ENCODE results near the gene DTNB. TPM values are rescaled to one million over a fixed set of nuclear protein-coding genes. Genes with fewer than 3 reads are reported as not detected.

DTNB gene
- total and polyA plus RNA-seq, 10 of the 15 experiments (the other 5 are each of a cell fraction or from before 2014, with no cell fraction given): 4.5 to 30.6 (median 11.9) TPM

GRCh38 chr2:25624635-25625034, 48.7 kb downstream of the DTNB start:
- no peak for FAIRE-seq
- Histone ChIP-seq H3K4me1 (ENCODE audit: control insufficient read depth, insufficient read depth, low read length) (no peaks in the 10 kb centered on the region), H3K4me2 (ENCODE audit: control insufficient read depth, insufficient read depth) (no peak overlapping the region), H3K9ac (ENCODE audit: control insufficient read depth, insufficient read depth, low read length) (no peak overlapping the region), H3K27ac (ENCODE audit: control insufficient read depth, insufficient read depth) (no peak overlapping the region), H4K20me1 (ENCODE audit: control insufficient read depth, insufficient read depth) (no peaks in the 10 kb centered on the region), H3K9me3 (replicated peaks; ENCODE audit: control insufficient read depth, insufficient read depth, low read length) (no peaks in the 10 kb centered on the region), H3K36me3 (ENCODE audit: control insufficient read depth in 2 of 2, insufficient read depth in 2 of 2, low read length in 1 of 2) (no peaks in the 10 kb centered on the region), H2AFZ (ENCODE audit: control insufficient read depth, low read depth, low read length) (no peak overlapping the region), H3K27me3 (replicated peaks in 1 of 2; ENCODE audit: control insufficient read depth in 2 of 2, insufficient read depth in 2 of 2, low read length in 1 of 2) (no peaks in the 10 kb centered on the region), H3K79me2 (ENCODE audit: control insufficient read depth, insufficient read depth, low read length) (no peaks in the 10 kb centered on the region), H3K4me3 (no peak overlapping the region)
- RAD21 ChIA-PET (ENCODE audit: unreplicated experiment): interaction anchor here (1.2 kb wide), 1 partner anchor 17 kb away, joined by 4 read pairs; no protein-coding TSS in a partner anchor
- POLR2A ChIA-PET: no interaction called here
- no peak for TF ChIP-seq PAX5 (IDR thresholded peaks at IDR 0.05; ENCODE audit: borderline replicate concordance, low read depth, low read length)
- TF ChIP-seq SMAD1 (IDR thresholded peaks at IDR 0.05; ENCODE audit: low read depth, partially characterized antibody): no peak
- TF ChIP-seq MYC (IDR thresholded peaks at IDR 0.05; ENCODE audit: insufficient read depth, insufficient read length, insufficient replicate concordance, low read length, severe bottlenecking): no peak
- no peak for ATAC-seq
- no peak for DNase-seq (ENCODE audit: low read depth, low spot score)
- in situ Hi-C loops (cut with MboI): no loop called here
- no TSS peak for BruUV-seq (replicated peaks)
- CTCF ChIA-PET: interaction anchor here (0.9 to 1.4 kb wide), 3 partner anchors 16 to 75 kb away, joined by 4 to 7 read pairs (median 6); no protein-coding TSS in a partner anchor
- SMC1A ChIA-PET (ENCODE audit: uncharacterized antibody, unreplicated experiment): interaction anchor here (0.7 to 1.3 kb wide), 3 partner anchors 9 to 187 kb away, joined by 3 to 8 read pairs (median 4); no protein-coding TSS in a partner anchor
- intact Hi-C loops (cut with micrococcal nuclease; ENCODE audit: unreplicated experiment): no loop called here
- WGBS (ENCODE audit: insufficient coverage, insufficient replicate concordance, low lambda C conversion rate, missing lambda C conversion rate): 90% methylated on average over 2 of the region's 2 CpGs

- H4K20me1 ChIP-seq (ENCODE audit: control insufficient read depth, insufficient read depth): no peaks in the 10 kb centered on the region
- no peaks in the 10 kb centered on the region for H3K27me3 ChIP-seq (replicated peaks in 1 of 2; ENCODE audit: control insufficient read depth in 2 of 2, insufficient read depth in 2 of 2, low read length in 1 of 2)
- no peaks in the 10 kb centered on the region for H3K79me2 ChIP-seq (ENCODE audit: control insufficient read depth, insufficient read depth, low read length)
- intact Hi-C loops (cut with micrococcal nuclease; ENCODE audit: unreplicated experiment): no loop called here
- no peak overlapping the region for H3K4me2 ChIP-seq (ENCODE audit: control insufficient read depth, insufficient read depth)
- in situ Hi-C loops (cut with MboI): no loop called here
- ATAC-seq (no peak), FAIRE-seq (no peak), DNase-seq (ENCODE audit: low read depth, low spot score) (no peak)
- ChIA-PET RAD21 (ENCODE audit: unreplicated experiment) (interaction anchor here (1.2 kb wide), 1 partner anchor 16 kb away, joined by 4 read pairs; no protein-coding TSS in a partner anchor), POLR2A (no interaction called here), CTCF (interaction anchor here (0.6 to 1.4 kb wide), 2 partner anchors 16 to 17 kb away, joined by 4 to 6 read pairs; no protein-coding TSS in a partner anchor), SMC1A (ENCODE audit: uncharacterized antibody, unreplicated experiment) (interaction anchor here (0.7 kb wide), 1 partner anchor 16 kb away, joined by 3 read pairs; no protein-coding TSS in a partner anchor)
- no peak overlapping the region for H2AFZ ChIP-seq (ENCODE audit: control insufficient read depth, low read depth, low read length)
- H3K9ac ChIP-seq (ENCODE audit: control insufficient read depth, insufficient read depth, low read length): no peak overlapping the region
- H3K4me3 ChIP-seq: no peak overlapping the region
- H3K36me3 ChIP-seq (ENCODE audit: control insufficient read depth in 2 of 2, insufficient read depth in 2 of 2, low read length in 1 of 2): no peaks in the 10 kb centered on the region
- H3K4me1 ChIP-seq (ENCODE audit: control insufficient read depth, insufficient read depth, low read length): no peaks in the 10 kb centered on the region
- H3K9me3 ChIP-seq (replicated peaks; ENCODE audit: control insufficient read depth, insufficient read depth, low read length): no peaks in the 10 kb centered on the region
- no peak overlapping the region for H3K27ac ChIP-seq (ENCODE audit: control insufficient read depth, insufficient read depth)
- WGBS (ENCODE audit: insufficient coverage, insufficient replicate concordance, low lambda C conversion rate, missing lambda C conversion rate): 74% methylated on average over 3 of the region's 3 CpGs
- BruUV-seq (replicated peaks): no TSS peak
- no peak for TF ChIP-seq BHLHE40 (IDR thresholded peaks at IDR 0.05; ENCODE audit: borderline replicate concordance in 1 of 2, low read depth in 2 of 2, low read length in 1 of 2)
- no peak for TF ChIP-seq FOXM1 (IDR thresholded peaks at IDR 0.05; ENCODE audit: low read depth, low read length)
- no peak for TF ChIP-seq RAD21 (IDR thresholded peaks at IDR 0.05; ENCODE audit: insufficient read depth, low read depth, low read length)
- no peak for TF ChIP-seq SREBF1 (IDR thresholded peaks at IDR 0.05; ENCODE audit: low read length)
- TF ChIP-seq, protein P1, sequence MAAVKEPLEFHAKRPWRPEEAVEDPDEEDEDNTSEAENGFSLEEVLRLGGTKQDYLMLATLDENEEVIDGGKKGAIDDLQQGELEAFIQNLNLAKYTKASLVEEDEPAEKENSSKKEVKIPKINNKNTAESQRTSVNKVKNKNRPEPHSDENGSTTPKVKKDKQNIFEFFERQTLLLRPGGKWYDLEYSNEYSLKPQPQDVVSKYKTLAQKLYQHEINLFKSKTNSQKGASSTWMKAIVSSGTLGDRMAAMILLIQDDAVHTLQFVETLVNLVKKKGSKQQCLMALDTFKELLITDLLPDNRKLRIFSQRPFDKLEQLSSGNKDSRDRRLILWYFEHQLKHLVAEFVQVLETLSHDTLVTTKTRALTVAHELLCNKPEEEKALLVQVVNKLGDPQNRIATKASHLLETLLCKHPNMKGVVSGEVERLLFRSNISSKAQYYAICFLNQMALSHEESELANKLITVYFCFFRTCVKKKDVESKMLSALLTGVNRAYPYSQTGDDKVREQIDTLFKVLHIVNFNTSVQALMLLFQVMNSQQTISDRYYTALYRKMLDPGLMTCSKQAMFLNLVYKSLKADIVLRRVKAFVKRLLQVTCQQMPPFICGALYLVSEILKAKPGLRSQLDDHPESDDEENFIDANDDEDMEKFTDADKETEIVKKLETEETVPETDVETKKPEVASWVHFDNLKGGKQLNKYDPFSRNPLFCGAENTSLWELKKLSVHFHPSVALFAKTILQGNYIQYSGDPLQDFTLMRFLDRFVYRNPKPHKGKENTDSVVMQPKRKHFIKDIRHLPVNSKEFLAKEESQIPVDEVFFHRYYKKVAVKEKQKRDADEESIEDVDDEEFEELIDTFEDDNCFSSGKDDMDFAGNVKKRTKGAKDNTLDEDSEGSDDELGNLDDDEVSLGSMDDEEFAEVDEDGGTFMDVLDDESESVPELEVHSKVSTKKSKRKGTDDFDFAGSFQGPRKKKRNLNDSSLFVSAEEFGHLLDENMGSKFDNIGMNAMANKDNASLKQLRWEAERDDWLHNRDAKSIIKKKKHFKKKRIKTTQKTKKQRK (IDR thresholded peaks at IDR 0.05; ENCODE audit: low read depth, low read length): no peak
- TF ChIP-seq TCF12 (IDR thresholded peaks at IDR 0.05; ENCODE audit: low read depth, low read length): no peak
- TF ChIP-seq ESRRA (IDR thresholded peaks at IDR 0.05; ENCODE audit: low read length): no peak
- TF ChIP-seq NRF1 (conservative IDR thresholded peaks at IDR 0.05; ENCODE audit: low read depth, low read length): no peak
- TF ChIP-seq KLF5 (IDR thresholded peaks at IDR 0.05; ENCODE audit: partially characterized antibody): no peak
- TF ChIP-seq ZNF217 (IDR thresholded peaks at IDR 0.05): no peak
- TF ChIP-seq CBFB (IDR thresholded peaks at IDR 0.05; ENCODE audit: low read depth): no peak
These were observed 50.0 kb downstream of the DTNB start for GRCh38 chr2:25623361-25623760.

Data from GM12878 (cell line).